GM12865 (cell line): ENCODE data around the gene PYGB.

Experiments used
- DNase-seq: peaks from one replicate; pipeline ENCODE4 v3.0.0; 2010; ENCODE audit warnings: low read depth
- H3K4me3 ChIP-seq: 2 replicates; pipeline ENCODE4 v1.5.1; 2011; ENCODE audit warnings: mild to moderate bottlenecking, low read depth, low read length, control low read depth
- CTCF ChIP-seq: IDR thresholded peaks from 2 replicates; pipeline ENCODE4 v1.5.1; 2011; ENCODE audit warnings: low read length, control low read depth, low read depth, inconsistent platforms; ENCODE audit not compliant: insufficient read depth; ENCODE audit errors: missing control alignments

Gene PYGB

GRCh38 chr20:25269833-25270170 lies 21.9 kb downstream of the PYGB start:
- H3K4me3 ChIP-seq: no peak overlapping the region
- TF ChIP-seq CTCF: no peak
- DNase-seq: no peak

GRCh38 chr20:25270829-25271251 lies 23.0 kb downstream of the PYGB start:
- no peak for TF ChIP-seq CTCF
- H3K4me3 ChIP-seq: no peak overlapping the region
- DNase-seq: no peak

DNA sequence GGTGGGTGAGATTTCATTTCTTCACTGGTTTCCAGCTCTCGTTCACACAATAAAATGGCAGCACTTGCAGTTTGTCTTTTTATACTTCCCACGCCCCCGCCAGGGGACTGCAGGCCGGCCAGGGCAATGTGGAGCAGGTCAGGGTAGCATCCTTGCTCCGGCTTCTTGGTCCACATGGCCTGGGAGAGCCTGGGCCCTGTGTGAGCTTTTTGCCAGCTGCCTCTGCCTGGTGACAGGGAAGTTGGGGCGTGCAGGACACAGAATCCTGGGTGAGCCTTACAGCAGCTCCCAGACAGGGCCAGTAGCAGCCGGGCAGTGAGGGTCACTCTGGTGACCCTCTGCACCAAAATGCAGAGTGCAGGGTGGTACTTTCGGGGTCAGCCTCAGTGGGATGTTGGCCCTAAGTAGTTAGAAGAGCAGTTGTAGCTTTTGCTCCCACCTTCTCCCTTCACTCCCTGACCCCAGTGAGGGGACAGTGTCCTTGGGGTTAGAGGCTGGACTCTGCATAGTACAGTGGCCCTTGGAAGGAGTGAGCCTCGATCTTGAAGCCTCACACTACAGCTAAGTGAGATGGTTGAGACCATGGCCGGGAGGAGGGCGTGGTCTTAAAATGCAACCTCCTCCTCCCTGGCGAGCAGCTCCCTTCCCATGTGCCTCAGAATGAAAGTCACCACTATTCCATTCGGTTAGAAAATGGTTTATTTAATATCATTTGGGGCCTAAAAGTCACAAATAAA lies 23.8 kb downstream of the PYGB start:
- DNase-seq: no peak
- TF ChIP-seq CTCF: no peak
- H3K4me3 ChIP-seq: no peak overlapping the region

- no peak overlapping the region for H3K4me3 ChIP-seq
- DNase-seq: no peak
- TF ChIP-seq CTCF: no peak
Measured at GRCh38 chr20:25272223-25273000, 24.5 kb downstream of the PYGB start.

DNA sequence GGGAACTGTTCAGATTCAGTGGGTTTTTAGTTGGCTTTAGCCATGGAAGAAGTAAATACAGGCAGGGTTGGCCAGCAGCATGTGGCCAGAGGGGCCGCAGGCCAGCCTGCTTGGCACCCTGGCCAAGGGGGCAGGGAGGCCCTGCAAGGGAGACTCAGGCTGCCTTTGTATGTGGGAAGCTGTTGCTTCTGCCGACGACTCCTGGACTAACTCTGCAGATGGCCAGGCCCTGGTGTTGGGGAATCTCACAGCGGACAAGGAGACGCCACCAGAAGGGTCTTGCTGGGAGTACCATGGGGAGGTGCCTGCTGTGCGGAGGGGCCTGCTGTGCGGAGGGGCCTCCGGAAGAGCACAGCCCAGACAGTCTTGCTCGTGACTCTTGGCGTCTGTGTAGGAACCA lies 25.2 kb downstream of the PYGB start:
- no peak for TF ChIP-seq CTCF
- DNase-seq: no peak
- no peak overlapping the region for H3K4me3 ChIP-seq

GRCh38 chr20:25273541-25274358 lies 25.9 kb downstream of the PYGB start:
- no peak for DNase-seq
- no peak overlapping the region for H3K4me3 ChIP-seq
- TF ChIP-seq CTCF: no peak
